Immature natural killer cell (primary cell): ENCODE data around the gene ADNP. TPM values are rescaled to one million over a fixed set of nuclear protein-coding genes. Genes with fewer than 3 reads are reported as not detected.

Experiments
- polyA plus RNA-seq, 3 donors: library from polyadenylated mRNA; unstranded; fragments of 300-500 nt; fragmentation: Illumina TruSeq; gene quantifications; one replicate each; pipeline ENCODE4 v1.2.3, GENCODE V29; 2021

ADNP gene
- polyA plus RNA-seq, 3 donors from 2014 or later: 3.0 to 8.4 (median 3.8) TPM

Other genes starting within 250 kb of the ADNP start
- 1 to 10 TPM in 2 of 3 donors, under 1 TPM in 1; 0.41 to 1.2 (median 1.0) TPM for gene RIPOR3, start 239.9 kb downstream of the ADNP start, polyA plus RNA-seq
- gene PARD6B, start 199.9 kb downstream of the ADNP start, polyA plus RNA-seq: 1 to 10 TPM in 1 of 3 donors, under 1 TPM in 2; 0.38 to 1.1 (median 0.96) TPM
- 10 to 100 TPM; 19.1 to 29.1 (median 24.1) TPM for gene BCAS4, start 136.4 kb downstream of the ADNP start, polyA plus RNA-seq
- gene DPM1, start 27.1 kb upstream of the ADNP start, polyA plus RNA-seq: 10 to 100 TPM; 46.6 to 61.8 (median 52.8) TPM
- gene MOCS3, start 27.4 kb upstream of the ADNP start, polyA plus RNA-seq: 1 to 10 TPM; 2.9 to 3.7 (median 3.1) TPM
- not detected for gene KCNG1, start 91.7 kb upstream of the ADNP start, polyA plus RNA-seq